Astrocyte of the spinal cord (primary cell): Measurements from ENCODE around the gene CAMTA1.

Experiments used
- DNase-seq: peaks from one replicate; pipeline ENCODE4 v3.0.0; 2011; ENCODE audit warnings: low read depth, low spot score
- H3K4me3 ChIP-seq: 2 replicates; pipeline ENCODE4 v1.5.1; 2011; ENCODE audit warnings: low read depth, mild to moderate bottlenecking, low read length, moderate library complexity
- in situ Hi-C: cut with HindIII; loops from 2 replicates; pipeline ENCODE4 v1.10.0; 2017; ENCODE audit warnings: low sequenced_read_pairs
- TF ChIP-seq, protein P1 (sequence below): IDR thresholded peaks from 2 replicates; pipeline ENCODE4 v1.5.1; 2012; ENCODE audit warnings: low read depth, mild to moderate bottlenecking, low read length, inconsistent platforms

The CAMTA1 gene

DNA sequence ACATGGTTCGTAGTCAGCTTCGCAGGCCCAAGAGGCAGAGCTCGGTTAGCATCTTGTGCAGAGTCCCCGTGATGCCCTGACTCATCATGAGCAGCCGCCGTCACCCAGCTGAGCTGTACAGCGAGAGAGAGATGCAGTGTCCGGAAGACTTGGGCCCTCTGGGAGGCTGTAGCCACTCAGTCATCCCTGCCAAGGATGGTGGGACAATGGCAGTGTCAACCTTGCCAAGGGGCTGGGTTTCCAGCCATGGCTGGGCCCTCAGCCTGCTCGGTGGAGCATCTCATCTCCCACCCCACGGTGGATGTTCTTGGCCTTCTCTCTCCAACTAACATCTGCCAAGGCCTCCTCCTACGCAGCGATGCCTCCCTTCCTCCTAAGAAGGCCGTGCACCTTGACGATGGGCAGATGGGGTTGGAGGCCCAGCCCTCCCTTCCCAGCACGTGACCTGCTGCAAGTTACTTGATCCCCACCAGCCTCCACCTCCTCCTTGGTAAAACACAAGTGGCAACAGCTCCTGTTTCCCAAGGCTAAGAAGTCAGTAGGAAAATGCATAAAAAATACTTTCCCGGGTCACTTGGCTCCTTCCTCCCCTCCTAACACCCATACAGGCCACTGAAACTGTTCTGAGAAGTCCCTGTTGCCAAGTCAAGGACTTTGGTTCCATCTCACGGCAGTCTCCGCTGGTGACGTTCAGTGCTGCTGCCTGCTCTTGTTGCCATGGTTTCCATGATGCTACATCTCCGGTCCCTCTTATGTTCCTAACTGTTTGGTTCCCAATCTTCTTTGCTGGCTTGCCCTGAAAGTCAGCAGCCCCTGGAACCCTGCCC lies 601.2 kb downstream of the CAMTA1 start:
- in situ Hi-C loops, result no loop called here
- TF ChIP-seq, protein P1, sequence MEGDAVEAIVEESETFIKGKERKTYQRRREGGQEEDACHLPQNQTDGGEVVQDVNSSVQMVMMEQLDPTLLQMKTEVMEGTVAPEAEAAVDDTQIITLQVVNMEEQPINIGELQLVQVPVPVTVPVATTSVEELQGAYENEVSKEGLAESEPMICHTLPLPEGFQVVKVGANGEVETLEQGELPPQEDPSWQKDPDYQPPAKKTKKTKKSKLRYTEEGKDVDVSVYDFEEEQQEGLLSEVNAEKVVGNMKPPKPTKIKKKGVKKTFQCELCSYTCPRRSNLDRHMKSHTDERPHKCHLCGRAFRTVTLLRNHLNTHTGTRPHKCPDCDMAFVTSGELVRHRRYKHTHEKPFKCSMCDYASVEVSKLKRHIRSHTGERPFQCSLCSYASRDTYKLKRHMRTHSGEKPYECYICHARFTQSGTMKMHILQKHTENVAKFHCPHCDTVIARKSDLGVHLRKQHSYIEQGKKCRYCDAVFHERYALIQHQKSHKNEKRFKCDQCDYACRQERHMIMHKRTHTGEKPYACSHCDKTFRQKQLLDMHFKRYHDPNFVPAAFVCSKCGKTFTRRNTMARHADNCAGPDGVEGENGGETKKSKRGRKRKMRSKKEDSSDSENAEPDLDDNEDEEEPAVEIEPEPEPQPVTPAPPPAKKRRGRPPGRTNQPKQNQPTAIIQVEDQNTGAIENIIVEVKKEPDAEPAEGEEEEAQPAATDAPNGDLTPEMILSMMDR, result no peak
- no peak overlapping the region for H3K4me3 ChIP-seq
- DNase-seq, result peak; percentile 60

DNA sequence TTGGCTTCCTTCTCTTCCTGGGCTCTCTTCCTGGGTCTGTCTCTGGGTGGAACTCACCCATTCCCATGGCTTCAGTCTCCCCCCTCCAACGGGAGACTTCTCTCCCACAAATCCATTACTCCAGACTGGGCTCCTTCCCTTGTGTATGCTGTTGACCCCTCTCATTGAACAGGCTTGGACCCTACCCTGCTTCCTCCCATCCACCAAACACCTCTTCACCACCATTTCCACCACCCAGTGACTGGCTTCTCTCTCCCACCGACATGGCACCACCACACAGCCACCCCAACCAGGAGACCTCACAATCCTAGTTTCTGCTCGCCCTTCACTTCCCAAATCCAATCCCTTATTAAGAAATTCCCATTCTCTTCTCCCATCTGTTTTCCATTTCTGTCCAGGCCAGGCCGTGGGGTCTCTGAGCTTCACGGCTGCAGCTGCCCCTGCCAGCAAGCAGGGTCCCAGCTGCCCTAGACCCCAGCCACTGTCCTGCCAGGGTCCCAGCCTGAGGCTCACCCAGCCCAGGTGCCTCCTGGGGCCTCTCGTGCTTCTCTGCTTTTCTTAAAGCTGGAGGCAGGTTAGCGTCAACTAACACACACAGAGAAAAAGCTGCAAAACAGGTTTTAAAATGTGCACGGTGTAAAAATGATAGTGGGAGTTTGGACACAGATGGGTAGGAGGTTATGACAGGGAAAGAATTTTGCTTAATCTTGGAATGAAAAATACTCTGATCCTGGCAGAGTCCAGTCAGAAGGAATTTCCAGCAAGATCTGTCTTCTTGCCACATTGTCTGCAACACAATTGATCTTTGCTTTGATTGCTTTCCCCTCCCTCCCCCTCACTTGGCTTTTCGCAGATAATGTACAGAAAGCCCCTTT lies 602.0 kb downstream of the CAMTA1 start:
- no peak for DNase-seq
- in situ Hi-C loops, result no loop called here
- TF ChIP-seq, protein P1, result no peak
- no peak overlapping the region for H3K4me3 ChIP-seq

DNA sequence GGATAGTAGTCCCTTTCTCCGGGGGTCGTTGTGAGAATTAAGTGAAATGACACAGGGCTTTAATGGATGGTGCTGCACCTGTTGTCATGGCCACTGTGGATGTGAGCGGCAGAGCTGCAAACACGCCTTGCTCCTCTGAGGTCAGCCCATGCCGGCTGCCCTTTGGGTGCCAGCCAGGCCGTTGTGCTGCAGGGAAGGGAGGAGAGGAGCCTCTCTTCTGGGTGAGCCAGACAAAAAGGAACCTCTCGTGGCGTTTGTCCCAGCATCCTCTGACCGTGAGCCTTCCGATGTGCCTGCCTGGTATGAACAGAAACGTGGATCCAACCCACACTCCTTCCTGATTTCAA lies 602.9 kb downstream of the CAMTA1 start:
- no peak overlapping the region for H3K4me3 ChIP-seq
- no peak for DNase-seq
- in situ Hi-C loops, result no loop called here
- TF ChIP-seq, protein P1, result no peak

DNA sequence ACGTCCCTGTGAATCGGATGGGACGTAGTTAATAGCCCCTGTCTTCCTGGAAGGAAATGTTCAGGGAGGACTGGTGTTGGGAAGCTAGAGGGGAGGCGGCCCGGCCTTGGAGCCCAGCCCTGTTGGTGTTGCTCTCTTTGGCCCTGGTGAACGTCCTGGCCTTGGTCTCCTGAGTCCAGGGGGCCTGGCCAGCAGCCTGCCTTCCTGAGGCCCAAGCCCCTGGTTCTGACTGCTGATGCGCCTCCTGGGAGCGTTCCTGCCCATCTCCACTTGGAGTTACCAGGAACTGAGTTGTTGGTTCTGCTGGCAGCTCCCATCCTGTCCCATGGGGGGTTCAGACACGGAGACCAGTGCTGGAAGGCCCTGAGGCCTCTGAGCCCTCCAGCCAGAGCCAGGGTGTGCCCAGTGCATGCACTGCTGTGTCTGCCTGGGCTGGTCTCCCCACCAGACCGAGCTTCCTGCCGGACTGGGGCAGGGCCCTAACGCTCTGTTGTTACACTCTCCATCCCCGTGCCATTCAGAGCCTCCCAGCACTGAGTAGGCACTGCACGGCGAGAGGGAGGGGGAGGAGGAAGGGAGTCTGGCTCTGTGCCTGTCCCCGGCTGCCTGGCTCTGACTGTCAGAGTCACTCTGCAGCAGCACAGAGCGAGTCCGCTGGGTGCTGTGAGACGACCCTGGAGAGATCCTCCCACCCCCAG lies 603.4 kb downstream of the CAMTA1 start:
- H3K4me3 ChIP-seq, result no peak overlapping the region
- in situ Hi-C loops, result no loop called here
- DNase-seq, result peak; percentile 35
- TF ChIP-seq, protein P1, result no peak

DNA sequence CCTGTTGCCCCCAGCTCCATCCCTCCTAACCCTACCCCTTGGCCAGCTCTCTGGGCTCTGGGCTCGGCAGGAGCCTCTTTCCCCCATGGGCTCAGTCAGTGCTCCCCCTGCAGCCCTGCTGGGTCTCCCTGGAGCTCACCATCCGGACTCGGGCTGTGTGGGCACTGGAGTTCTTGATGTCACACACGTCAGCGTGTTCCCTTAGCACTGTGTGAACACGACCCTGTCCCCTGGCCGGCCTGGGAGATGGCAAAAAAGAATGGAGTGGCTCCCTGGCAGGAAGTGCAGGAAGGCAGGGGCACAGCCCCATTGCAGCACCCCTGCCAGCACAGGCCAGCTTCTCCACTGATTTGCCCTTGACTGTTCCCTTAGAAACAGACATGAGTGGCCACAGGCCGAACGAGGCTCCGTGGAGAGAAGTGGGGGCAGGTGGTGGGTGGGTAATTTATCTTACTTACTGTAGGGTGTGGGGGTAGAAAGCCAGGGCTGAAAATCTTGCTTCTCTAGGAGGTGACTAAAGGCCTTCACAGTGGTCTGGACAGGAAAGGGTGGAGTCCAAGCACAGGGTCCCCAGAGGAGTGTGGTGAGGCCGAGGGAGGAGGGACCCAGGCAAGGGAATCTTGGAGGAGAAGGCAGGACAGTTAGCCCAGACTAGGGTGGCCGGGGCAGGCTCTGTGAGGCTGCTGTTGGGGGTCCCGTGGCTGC lies 604.1 kb downstream of the CAMTA1 start:
- in situ Hi-C loops, result no loop called here
- DNase-seq, result peak; percentile 42
- TF ChIP-seq, protein P1, result peak; percentile 21

DNA sequence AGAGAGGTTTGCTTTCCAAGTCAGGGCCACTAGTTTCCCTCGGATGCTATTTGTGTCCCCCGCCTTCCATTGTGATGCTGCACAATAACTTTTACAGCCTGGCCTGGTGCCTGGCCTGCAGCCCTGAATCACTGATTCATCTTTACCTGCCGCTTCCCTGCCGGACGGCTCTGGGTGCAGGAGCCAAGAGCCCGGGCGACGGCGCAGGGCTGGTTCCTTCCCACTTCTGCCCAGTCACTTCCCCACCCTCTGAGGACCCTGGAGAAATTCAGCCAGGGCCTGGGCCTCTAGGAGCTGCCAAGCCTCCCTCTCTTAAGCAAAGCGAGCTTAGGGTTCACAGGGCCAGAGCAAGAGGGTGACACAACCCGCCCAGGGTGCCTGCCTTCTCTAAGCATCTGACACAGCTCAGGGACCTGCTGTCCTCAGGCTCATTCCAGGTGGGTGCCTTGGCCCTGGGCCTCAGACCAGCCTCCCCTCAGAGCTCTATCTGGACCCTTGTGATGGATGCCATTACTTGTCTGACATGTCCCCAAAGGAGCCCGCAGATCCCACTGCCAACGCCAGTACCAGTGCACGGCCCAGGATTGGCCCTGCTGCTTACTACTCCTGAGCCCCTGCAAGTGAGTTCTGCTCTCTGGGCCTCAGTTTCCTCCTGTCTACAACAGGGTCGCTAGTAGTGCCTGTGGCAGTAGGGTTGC lies 604.8 kb downstream of the CAMTA1 start:
- in situ Hi-C loops, result no loop called here
- H3K4me3 ChIP-seq, result no peak overlapping the region
- TF ChIP-seq, protein P1, result no peak
- DNase-seq, result no peak

More for the DNA sequence above, 604.1 kb downstream of the CAMTA1 start:
- no peak overlapping the region for H3K4me3 ChIP-seq
